HG03460 (cell line): ENCODE data around the gene ZNF423.

Experiments
- ATAC-seq: cut with Tn5 transposase; IDR thresholded peaks from one replicate; pipeline ENCODE4 v1.9.1; 2021; ENCODE audit not compliant: unreplicated experiment

The ZNF423 gene

DNA sequence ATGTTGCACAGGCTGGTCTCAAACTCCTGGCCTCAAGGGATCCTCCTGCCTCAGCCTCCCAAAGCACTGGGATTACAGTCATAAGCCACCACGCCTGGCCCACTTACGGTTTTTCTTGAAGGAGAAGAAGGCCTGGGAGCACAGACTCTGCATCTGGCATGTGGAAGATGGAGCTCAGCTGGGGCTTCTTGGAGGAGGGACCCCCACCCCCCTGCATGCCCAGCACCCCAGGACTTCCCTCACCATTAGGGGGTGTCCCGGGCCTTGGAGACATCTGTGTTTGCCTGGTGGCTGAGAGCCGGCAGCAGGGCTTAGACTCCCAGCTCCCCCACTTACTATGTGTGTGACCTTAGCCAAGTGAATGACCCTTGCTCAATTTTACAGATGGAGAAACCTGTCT is 204.7 kb downstream of the ZNF423 start:
- no peak for ATAC-seq

DNA sequence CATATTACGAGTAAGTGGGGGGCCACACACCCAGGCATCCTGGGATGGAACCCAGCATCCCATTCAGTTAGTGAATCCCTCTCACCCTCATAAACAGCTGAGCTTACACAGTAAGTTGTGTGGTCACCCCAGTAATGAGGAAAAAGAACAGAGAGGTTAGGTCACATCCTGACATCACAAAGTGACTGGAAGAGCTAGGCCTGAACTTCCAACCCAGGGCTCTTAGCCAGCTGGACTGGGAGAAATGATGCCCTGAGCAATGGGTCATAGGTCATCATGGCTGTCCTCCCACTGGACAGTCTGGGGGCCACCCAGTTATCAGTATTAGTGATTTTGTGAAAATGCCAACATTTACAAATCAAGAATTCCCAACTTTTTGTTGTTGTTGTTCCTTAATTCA is 205.3 kb downstream of the ZNF423 start:
- ATAC-seq, result no peak

DNA sequence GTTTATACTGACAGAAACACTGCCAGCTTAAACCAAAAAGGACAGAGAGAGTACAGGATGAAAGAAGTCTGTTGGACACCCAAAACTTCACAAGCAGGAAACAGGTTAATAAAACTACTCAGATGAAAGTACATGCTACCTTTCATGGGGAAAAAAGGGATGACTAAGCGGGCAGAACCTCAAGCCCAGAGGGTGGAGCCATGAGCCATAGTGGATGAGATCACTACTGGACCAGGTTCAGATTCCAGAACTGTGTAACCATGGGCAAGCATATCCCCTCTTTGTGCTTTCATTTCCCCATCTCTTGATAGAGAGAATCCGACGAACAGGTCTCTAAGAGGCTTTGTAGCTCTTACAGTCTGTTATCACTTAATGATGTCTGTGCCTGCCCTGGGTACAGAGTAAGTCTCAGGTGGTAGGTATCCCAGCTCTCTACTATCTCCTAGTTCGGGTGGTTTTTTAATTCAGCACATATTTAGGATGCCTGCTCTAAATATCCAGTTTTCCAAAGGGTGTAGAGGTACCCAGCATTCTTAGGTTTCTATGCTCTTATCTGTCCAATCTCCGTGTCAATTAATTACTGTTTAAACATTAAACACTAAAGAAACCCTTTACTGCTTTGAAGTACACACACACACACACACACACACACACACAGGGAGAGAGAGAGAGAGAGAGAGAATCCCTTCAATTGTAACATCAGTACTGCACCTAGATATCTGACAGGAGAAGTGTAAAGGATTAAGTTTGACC is 206.7 kb downstream of the ZNF423 start:
- ATAC-seq, result no peak

DNA sequence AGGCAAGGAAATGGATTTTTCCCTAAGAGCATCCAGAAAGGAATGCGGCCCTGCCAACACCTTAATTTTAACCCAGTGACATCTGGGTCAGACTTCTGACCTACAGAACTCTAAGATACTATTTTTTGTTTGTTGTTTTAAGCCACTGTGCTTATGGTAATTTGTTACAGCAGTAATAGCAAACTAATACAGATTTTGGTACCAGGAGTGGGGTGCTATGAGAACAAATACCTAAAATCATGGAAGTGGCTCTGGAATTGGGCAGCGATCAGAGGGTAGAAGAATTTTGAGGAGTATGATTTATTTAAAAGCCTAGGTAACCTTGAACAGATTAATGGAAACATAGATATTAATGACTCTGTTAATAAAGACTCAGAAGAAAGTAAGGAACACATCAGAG is 208.2 kb downstream of the ZNF423 start:
- ATAC-seq, result no peak

DNA sequence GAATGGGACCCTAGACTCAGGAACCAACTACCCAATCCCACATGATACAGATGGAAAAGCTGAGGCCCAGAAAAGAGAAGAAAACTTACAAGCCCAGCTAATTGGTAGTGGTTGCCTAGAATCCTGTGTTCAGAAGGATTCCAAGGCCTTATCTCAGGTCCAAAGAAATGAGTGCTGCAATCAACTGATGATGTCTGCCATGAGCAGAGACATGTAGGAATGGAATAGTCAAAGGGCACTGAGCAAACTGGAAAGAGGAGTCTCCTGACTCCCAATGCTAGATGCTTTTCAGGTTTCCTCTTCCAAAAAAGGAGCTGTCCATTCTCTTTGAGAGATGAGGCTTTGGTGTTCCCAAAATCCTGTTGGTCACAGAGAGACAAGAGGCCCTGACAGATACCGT is 210.6 kb downstream of the ZNF423 start:
- no peak for ATAC-seq

DNA sequence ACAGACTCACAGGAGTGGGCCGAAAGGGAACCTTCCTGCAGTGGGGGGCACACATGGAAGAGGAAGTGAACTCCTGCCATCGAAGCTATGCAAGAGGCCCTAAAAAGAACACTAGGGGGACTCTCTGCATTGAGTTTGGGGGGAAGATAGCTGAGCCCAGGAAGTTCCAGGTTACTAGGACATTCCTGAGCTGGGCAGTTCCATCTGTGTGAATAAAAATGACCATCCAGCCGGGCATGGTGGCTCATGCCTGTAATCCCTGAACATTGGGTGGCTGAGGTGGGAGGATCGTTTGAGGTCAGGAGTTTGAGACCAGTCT is 211.8 kb downstream of the ZNF423 start:
- no peak for ATAC-seq

DNA sequence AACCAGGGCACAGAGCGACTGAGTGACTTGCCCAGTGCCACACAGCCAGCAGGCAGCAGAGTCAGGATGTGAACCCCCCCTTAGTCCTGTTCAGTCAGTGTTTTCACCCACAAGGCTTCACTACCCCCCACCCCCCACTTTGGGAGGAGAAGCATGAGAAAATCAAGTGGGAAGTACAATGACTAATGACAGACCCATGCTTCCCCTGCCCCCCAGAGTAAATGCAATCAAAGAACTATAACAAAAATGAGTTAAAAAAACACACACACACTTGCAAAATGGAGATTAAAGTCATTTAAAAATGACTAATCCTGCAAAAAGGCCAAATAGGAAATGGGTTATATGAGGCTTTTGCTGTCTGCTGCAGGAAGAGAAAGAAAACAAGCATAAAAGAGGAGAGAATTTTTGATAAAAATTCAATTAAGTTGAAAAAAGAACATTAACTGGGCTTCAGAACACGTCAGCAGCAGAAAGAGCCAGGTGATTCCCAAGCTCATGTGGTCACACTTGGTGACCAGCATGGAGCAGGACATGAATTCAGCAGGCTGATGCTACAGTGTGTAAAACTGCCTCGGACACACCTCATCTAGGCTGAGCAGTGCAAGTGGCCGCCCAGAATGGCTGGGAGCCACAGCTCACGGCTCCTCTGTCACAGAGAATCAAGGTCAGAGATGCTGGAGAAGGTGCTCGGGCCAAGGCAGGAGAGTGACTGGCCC is 212.3 kb downstream of the ZNF423 start:
- no peak for ATAC-seq

DNA sequence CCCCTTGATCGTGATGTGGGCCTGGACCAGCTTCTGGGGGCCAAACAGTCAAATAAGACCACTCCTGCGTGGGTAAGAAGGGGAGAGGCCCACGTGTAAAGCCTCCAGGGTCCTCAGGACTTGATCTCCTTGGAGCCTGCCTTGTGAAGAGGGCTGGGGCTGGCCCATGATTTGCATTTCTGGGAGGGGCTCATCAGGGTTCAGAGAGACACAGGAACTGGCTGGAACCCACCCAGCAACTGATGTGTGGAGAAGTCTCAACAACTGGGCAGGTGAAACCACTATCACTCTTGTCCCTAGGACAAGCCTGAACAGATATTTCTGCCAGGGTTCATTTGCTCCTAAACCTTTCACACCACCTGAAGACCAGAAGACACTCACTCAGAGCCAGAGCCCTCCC is 214.7 kb downstream of the ZNF423 start:
- ATAC-seq, result no peak

DNA sequence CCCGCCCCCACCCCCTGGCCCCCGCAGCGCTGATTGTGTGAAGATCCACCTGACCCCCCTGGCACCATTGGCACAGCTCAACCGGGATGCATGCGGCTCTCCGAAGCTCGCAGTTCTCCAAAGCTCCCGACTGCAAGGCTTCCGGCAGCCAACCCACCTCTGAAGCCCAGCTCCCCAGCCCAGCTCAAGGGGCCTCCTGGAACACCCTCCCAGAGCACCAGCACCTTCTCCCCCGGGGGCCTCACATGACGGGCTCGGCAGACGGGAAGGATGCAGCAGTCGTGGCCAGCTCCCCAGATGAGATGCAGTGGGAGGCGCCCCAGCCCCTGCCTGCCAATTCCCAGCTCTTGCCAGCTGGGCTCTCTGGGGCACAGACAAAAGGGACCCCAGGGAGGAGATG is 215.3 kb downstream of the ZNF423 start:
- ATAC-seq, result no peak

DNA sequence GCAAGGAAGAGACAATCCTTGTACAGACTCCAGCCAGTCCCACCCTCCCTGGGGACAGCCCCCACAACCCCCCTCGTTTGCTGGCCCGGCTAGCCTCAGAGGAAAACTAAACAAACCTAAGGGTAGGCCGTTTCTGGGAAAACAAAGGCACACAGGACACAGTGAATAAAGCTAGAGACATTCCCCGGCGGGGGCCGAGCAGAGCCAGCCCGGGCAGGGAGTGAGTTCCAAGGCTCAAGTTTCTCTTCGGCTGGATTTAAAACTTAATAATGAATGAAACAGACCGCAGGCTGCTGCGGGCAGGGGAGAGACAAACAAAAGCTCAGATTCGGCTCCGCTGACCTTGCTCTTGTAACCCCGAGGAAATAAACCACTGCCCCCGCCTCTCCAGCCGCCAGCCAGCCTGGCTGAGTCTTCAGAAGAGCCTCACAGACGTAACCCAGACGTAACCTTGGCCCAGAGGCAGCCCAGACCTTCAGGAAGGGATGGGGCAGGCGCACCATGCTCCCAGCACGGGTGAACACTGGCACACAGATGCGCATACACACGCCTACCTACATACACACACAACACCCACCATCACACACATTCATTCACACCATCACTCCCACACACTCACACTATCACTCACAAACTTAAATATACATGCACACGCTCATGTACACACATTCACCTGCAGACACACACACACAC is 216.0 kb downstream of the ZNF423 start:
- ATAC-seq, result no peak

DNA sequence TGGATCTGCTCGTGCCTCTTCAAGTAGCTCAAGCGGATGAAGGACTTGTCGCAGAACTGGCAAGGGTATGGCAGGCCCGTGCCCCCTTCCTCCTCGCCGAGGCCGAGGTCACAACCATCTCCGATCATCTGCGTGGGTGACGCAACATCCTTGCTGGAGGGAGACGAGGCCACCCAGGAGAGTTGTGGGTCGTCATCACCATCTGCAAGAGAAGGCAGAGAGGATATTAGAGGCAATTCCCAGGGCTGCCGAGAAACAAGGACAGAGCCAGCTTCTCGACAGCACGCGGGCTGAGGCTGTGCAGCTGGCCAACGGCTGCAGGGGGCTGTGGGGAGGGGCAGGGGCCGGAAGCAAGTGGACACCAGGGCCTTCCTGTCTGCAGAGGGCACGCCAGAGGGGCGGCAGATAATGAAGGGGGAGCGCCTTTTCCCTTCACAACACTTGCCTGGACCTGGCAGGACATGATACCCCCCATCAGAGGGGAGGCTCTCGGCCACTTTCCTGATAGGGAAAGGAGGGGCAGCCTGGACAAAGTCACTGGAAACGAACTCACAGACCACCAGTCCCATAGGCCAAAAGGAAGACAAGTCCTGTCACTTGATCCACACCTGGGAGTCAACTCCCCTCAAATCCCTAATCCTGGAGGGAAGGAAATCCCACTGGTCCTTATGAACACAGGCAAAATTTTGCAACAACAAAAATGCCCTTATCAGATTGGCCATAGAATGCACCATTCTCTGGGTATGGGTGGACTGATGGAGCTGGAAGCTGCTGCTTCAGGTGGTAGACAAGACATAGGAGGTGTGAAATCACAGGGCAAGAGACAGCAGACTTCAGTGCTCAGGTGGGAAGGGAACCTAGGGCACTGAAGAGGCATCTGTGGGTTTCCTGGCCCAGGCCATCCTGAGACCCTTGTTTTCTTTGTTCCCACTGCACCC is 217.0 kb downstream of the ZNF423 start:
- no peak for ATAC-seq

DNA sequence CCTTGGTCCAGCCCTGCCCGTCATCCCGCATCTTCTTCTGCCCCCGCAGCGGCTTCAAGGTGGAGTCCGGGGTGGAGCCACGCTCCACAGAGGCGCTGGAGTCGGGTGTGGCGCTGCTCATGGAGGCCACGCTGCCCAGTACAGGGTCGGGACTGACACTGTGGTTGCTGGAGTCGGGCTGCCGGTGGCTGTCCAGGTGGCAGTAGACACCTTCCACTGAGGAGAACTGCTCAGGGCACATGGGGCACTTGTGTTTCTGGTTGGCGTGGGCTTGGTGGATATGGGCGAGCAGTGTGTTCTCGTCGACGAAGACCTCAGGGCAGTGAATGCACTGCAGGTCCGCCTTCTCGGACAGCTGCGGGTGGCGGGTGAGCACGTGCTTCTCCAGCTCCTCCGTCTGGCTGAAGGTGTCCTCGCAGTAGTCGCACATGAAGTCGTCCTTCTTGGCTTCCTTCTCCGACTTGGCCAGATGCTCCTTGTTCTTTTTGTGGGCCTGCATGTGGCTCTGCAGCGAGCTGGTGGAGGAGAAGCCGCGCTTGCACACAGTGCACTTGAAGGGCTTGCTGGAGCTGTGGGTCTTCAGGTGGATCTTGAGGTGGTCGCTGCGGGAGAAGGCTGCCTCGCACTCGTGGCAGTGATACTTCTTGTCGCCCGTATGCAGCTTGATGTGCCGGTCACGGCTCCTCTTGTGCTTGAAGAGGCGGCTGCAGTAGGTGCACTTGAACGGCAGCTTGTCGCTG is 217.8 kb downstream of the ZNF423 start:
- ATAC-seq, result no peak

DNA sequence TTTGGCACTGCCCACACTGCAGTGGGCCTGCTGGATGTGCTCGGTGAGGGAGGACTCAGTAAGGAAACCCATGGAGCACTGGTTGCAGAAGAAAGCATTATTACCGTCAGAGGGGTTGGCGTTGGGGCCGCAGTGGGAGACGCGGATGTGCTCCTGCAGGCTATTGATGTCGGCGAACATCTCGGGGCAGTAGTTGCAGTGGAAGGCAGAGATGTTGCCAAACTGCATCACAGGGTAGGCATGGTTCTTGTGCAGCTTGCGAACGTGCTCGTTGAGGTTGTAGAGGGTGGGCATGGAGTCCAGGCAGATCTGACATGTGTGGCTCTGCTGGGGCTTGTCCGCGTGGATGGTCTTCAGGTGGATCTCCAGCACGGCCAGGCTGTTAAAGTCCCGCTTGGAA is 218.4 kb downstream of the ZNF423 start:
- ATAC-seq, result no peak

DNA sequence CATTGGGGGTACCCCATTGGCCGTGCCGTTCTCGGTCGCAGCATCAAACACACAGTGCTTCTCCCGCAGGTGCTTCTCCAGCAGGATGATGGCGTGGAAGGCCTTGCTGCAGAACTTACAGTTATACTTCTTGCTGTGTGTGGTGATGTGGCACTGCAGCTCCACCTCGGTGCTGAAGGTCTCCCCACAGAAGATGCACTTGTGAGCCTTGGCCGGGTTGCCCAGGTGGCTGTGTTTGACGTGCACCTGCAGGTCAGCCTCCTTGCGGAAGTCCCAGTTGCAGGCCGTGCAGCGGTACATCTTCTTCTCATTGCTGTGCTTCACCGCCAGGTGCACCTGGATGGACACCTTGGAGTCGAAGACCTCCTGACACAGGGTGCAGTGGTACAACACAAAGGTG is 219.3 kb downstream of the ZNF423 start:
- no peak for ATAC-seq

DNA sequence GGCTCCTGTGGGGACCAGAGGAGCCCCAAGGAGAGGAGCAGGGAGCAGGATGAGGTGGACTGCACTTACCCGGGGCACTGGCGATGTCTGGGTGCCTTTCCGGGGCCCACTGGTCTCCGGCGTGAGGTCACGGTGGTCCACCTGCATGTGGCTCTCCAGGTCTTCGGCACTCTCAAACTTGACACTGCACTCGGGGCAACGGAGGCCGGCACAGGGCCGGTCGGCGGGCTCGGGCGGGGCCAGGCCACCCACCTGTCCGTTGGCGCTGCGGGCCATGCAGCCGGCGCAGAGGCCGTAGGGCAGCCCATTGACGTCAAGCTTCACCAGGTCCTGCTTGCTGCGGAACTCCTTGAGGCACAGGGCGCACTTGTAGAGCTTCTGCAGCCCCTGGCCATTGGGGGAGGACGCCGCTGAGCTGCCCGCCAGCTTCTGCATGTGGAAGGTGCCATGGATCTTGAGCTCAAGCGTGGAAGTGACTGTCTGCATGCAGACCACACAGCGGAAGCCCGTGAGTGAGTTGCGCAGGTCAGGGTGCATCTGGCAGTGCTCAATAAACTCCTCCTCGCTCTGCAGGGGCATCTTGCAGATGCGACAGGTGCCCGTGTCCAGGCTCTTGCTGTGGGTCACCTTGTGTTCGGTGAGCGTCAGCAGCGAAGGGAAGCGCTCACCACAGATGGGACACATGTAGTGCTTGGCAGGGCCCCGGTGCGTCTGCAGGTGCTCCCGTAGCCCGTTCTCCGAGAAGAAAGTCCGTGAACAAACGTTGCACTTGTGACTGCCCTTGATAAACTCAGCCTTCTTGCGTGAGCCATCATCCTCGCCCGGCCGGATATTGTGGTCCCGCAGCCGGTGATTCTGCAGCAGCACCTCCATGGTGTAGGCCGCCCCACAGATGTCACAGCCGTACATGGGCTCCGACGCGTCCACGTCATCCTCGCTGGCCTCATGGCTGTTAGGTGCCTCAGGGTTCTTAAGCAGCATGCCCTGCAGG is 220.0 kb downstream of the ZNF423 start:
- ATAC-seq, result no peak

DNA sequence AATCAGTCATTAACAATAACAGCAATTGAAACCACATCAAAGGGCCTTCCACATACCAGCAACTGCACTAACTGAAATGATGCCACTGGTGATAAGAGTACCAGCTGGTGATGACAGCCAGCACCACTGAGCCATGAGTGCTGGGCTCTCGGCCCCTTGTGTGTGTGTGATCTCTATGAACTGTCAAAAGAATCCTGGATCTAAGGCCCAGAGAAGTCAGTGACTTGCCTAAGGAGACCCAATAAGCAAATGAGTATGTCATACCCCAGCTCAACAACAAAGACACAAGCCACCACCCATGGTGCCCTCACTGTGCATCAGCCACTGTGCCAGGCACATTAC is 220.9 kb downstream of the ZNF423 start:
- ATAC-seq, result no peak

DNA sequence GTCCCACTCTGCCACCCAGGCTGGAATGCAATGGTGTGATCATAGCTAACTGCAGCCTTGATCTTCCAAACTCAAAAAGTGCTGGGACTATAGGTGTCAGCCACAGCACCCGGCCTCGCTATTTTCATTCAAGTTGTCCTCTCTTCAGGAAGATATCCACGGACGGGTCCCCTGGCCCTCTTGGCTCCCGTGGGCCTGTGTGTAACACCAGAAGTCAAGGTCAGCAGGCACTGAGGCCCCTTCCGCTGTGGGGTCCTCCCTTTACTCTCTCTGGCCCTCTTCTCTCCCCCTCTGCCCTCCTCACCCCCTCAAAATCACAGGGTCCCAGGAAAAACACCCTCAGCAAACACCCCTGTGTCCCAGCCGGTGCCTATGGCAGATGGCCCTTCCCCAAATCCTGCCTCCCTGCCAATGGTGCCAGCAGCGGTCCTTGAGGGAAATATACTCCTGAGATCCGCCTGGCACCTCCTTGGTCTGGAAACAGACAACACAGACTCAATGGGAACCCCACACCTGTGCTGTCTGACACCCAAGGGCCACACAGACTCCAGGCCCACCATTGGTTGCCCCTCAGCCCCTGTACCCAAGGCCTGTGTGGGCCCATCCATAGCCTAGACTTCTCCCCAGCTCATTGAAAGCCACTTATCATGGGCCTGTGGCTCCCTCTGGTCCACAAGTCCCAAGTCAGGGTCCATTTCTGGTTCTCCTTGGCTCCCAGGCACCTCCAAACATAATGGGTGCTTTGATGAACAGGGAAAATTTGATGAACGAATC is 221.5 kb downstream of the ZNF423 start:
- no peak for ATAC-seq

DNA sequence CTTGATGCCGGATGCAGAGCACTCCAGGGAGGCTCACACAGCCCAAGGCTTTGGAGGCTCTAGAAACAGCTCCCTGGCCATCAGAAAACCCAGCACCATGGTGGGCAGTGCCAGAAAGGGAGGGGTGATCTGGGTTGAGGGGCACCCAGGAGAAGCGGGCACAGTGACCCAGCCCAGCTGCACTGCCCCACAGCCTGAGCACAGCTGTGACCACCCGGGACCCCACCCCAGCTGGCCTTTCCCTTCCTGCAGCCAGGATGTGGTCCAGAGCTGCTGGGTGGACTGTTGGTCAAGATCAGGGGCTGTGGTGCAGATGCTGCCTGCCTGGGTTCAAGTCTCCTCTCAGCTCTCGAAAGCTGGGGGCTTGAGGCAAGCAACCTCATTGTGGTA is 223.1 kb downstream of the ZNF423 start:
- no peak for ATAC-seq
